C4-2B (cell line): Measurements from ENCODE around the gene GRM5.

Source experiments
- CTCF ChIP-seq: fragments of 450-650 bp; conservative IDR thresholded peaks from 2 replicates; pipeline ENCODE4 v1.5.1; 2017; ENCODE audit warnings: mild to moderate bottlenecking
- ZFX ChIP-seq: fragments of 450-650 bp; IDR thresholded peaks from 2 replicates; pipeline ENCODE4 v1.6.1; 2017

- no peak for TF ChIP-seq CTCF
- TF ChIP-seq ZFX, result no peak
Measured at GRCh38 chr11:89016214-89016613, 49.6 kb downstream of the GRM5 start.
